ENCODE results near the gene SV2C.

DNA sequence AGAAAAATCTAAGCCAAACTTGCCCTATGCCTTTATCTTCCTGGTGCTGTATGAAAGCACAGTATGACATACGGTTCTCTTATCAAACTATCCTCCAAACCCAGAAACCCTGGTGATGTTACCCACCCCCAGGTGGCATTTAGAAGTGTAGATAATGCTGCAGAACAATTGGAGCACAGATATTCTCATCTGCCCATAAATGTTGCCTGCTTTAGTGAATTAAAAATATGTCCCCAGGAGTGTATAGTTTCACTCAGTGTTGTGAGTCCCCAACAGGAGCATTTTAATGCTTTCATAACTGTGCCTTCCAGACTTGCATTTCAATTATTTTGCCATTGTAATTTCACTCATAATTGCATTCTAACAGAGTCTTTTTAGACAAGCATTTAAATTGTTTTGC is 50.8 kb downstream of the SV2C start:
- TF ChIP-seq SUZ12 (IDR thresholded peaks at IDR 0.05), result no peak
- no peak for TF ChIP-seq SP1 (IDR thresholded peaks at IDR 0.05)
- TF ChIP-seq BHLHE40 (IDR thresholded peaks at IDR 0.05; ENCODE audit: borderline replicate concordance), result no peak
- no peak for TF ChIP-seq FOXA1 (IDR thresholded peaks at IDR 0.05)
- TF ChIP-seq ELF4 (IDR thresholded peaks at IDR 0.05), result no peak
- no peak for TF ChIP-seq L3MBTL2 (conservative IDR thresholded peaks at IDR 0.05)
- no peak for TF ChIP-seq TARDBP (IDR thresholded peaks at IDR 0.05)

Measured in HEK293T (cell line).